NCI-H1417 treated with DMSO at 0.1 percent for 48 hours (cell line): ENCODE results near the gene FLRT2.

Experiments used
- DNase-seq: peaks from one replicate; lab custom pipeline; 2025; lab: John Stamatoyannopoulos, UW

The FLRT2 gene

GRCh38 chr14:85530626-85531025 is 682 bp downstream of the FLRT2 start:
- DNase-seq = no peak

- no peak for DNase-seq
Observed at GRCh38 chr14:85531141-85531586, 1.2 kb downstream of the FLRT2 start.

GRCh38 chr14:85531587-85532373 is 1.8 kb downstream of the FLRT2 start:
- DNase-seq = no peak

GRCh38 chr14:85532374-85533022 is 2.6 kb downstream of the FLRT2 start:
- DNase-seq = peak; percentile 47

GRCh38 chr14:85533023-85533860 is 3.3 kb downstream of the FLRT2 start:
- DNase-seq = no peak

- DNase-seq = no peak
Observed at GRCh38 chr14:85533861-85534291, 3.9 kb downstream of the FLRT2 start.

- no peak for DNase-seq
Observed at GRCh38 chr14:85534458-85535293, 4.7 kb downstream of the FLRT2 start.

- DNase-seq = no peak
Observed at GRCh38 chr14:85535321-85535720, 5.4 kb downstream of the FLRT2 start.

- no peak for DNase-seq
Observed at GRCh38 chr14:85535991-85536832, 6.3 kb downstream of the FLRT2 start.

- no peak for DNase-seq
Observed at GRCh38 chr14:85536833-85537190, 6.9 kb downstream of the FLRT2 start.

- DNase-seq = no peak
Observed at GRCh38 chr14:85537526-85537925, 7.6 kb downstream of the FLRT2 start.

- DNase-seq = no peak
Observed at GRCh38 chr14:85538636-85539035, 8.7 kb downstream of the FLRT2 start.

- no peak for DNase-seq
Observed at GRCh38 chr14:85539510-85539909, 9.6 kb downstream of the FLRT2 start.

- DNase-seq = no peak
Observed at GRCh38 chr14:85542623-85543022, 12.7 kb downstream of the FLRT2 start.

GRCh38 chr14:85545738-85546137 is 15.8 kb downstream of the FLRT2 start:
- DNase-seq = no peak

- no peak for DNase-seq
Observed at GRCh38 chr14:85546390-85546789, 16.4 kb downstream of the FLRT2 start.

GRCh38 chr14:85549697-85550096 is 19.8 kb downstream of the FLRT2 start:
- DNase-seq = no peak

- no peak for DNase-seq
Observed at GRCh38 chr14:85554106-85554505, 24.2 kb downstream of the FLRT2 start.

- no peak for DNase-seq
Observed at GRCh38 chr14:85556267-85556666, 26.3 kb downstream of the FLRT2 start.

- no peak for DNase-seq
Observed at GRCh38 chr14:85558505-85558904, 28.6 kb downstream of the FLRT2 start.

GRCh38 chr14:85562630-85563029 is 32.7 kb downstream of the FLRT2 start:
- DNase-seq = no peak
